Measurements from ENCODE around the gene SLC15A5.

Gene SLC15A5, protein sequence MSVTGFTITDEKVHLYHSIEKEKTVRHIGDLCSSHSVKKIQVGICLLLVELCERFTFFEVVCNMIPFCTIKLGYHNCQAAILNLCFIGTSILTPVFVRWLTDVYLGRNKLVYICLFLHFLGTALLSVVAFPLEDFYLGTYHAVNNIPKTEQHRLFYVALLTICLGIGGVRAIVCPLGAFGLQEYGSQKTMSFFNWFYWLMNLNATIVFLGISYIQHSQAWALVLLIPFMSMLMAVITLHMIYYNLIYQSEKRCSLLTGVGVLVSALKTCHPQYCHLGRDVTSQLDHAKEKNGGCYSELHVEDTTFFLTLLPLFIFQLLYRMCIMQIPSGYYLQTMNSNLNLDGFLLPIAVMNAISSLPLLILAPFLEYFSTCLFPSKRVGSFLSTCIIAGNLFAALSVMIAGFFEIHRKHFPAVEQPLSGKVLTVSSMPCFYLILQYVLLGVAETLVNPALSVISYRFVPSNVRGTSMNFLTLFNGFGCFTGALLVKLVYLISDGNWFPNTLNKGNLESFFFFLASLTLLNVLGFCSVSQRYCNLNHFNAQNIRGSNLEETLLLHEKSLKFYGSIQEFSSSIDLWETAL

DNA sequence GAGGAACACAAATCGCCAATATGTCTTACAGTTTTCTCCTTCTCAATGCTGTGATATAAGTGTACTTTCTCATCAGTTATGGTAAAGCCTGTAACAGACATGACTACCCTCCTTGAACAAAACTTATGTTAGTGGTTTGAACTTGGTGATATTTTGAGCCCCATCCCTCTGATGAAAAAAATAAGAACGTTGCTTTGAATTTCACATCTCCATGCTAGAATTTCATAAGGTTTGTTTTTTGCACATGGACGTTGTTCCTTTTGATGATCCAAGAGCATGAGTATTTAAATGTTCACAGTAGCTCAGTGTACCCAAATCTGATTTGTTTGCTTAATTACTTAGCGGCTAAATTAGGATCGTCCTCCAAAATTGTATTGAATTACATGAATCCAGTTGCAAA is at the start of gene SLC15A5:
TSS of gene SLC15A5 (minus strand) at position 101 of the 400 bp plus-strand sequence. CDS start at position 101, 0 bp downstream.
- DNase-seq, result no peak

DNA sequence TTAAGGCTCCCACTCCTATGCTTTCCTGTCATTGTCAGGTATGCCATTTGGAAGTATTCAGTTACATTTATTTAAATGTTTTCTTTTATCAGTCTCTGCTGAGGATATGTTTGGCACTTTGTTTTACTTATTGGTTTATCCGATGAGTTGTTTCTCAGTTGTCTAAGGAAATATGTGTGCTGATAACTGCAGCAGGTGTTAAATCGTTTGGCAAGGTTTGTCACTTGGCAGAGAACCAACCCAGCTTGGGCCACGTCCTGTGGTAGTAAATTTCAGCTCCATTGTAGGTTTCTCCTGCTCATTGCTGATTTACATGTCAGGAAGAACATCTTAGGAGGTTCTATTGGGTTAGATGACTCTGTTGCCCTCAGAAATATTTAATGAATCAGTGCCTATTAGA is 47.9 kb upstream of the SLC15A5 start:
- DNase-seq, result no peak

DNA sequence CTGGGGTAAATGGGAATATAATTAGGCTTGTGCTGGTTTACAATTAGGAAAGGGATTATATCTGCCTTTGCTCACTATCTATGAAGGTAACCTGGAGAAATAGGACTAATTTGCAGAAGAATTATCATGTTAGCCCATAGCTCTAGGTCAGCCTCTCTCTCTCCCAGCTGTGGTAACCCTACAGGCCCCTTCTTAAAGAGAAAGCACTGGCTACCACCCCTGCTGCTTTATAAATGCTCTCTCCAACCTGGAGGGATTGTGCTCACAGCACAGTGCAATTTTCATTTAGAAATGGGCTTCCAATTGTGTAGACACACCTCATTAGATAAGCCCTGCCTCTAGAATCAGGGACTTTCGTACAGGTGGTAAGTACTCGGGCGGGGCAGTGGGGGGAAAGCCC is 47.3 kb upstream of the SLC15A5 start:
- no peak for DNase-seq

DNA sequence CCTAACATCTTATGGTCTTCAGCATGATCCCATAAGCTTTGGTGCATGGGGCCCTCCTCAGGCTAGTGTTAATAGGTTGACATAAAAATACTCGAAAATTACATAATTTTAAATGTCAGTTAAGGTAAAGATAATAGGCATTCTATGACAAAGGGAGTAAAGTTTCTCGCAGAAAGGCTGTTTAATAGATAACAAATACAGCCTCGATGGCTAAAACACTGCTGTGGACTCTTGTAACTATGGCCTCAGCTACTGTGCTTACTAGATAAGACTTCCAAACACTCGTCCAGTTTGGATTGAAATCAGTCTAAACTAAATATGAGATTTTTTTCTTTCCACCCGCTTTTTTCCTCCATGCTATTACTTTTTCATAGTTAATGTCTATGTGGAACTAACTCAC is 46.8 kb upstream of the SLC15A5 start:
- no peak for DNase-seq

DNA sequence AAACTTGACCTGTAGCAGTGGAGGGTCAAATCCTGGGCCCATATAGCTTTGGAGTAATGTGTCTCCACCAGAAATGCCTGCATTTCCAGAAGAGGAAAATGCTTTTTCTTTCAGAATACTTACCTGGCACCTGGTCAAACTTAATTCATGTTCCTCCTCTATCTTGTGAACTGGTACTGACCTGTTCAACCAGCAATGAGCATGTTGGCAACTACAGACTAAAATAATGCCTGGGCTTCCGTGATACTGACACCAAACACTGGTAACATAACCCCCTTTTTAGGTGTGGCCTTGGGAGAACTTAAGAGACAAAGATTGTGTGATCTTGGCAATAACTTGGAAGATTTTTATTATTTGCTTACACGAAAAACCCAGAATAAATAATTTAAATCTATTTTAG is 46.2 kb upstream of the SLC15A5 start:
- DNase-seq, result no peak

DNA sequence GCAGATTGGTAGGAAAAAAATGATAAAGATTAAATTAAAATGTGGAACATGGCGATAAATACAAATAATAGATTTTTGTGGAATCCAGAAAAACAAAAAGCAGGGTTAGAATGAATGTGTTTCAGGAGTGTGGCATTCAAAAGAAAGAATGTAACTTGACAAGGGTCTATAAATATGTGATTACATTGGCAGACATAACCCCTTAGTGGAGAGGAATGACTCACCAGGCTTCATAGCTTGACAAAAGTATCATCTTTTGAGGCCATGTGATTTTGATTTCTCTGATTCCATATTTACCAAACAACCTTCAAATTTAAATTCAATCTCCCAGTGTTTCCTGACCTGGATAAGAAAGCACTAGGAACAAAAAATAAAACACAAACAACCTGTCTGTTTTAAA is 45.5 kb upstream of the SLC15A5 start:
- DNase-seq, result peak; percentile 51

DNA sequence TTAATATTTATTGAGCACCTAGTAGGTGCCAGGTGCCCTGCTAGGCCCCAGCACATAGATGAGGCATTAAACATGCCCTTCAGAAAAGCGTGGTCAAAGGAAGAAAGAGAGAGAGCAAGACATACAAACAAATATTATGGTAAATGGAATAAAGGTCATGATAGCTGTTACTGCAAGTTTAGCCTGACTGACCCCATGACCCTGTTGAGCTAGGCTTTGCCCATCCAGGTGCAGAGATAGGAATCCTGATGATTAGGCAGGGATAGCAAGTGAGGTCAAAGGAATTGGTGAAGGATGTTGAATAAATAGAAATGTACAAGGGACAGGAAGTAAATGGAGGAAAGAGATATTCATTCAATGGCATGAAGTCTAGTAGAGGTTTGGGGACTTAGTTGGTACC is 33.4 kb upstream of the SLC15A5 start:
- DNase-seq, result no peak

DNA sequence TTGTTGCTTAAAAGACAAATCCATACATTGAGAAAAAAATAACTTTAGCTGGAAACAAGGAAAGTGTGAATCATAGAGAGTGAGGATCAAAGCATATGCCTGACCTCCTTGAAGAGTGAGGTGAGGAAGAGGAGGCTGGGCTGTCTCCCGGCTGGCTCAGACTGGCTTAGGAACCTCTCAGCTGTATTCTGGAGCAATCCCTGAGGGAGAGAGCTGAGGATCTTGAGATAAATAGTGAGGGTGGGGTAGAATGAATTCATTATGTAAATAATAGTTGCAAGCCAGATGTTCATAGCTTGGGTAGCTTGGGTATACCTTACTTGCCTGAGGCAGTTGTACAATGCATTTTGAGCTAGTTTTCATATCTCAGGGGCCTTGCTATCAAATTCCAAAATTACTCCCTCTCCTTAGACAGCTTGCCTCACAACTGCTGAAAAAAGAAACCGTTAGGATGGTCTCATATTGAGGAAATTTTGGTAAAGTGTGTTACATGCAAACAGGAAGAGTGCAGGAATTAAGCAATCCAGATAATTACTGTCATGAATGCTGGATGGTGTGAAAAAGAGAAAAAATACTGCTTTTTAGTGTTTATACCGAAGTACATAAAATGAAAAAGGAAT is 30.5 kb upstream of the SLC15A5 start:
- no peak for DNase-seq

DNA sequence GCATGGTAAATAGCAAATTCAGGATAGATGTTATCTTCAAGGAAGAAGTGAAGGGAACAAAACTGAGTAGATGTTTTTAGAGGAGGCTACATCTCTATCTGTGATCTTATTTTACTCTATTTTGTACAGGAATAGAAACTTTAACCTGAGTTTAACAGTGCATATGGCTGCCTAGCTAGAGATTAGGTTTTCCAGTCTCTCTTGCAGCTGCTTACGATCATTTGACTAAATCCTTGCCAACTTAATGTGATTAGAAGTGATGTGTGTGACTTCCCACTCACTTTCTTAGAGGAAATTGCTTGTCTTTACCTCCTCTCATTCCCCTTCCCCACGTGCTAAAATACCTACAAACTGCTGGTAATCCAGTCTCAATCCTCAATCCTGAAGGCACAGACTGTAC is 26.5 kb upstream of the SLC15A5 start:
- DNase-seq, result no peak

DNA sequence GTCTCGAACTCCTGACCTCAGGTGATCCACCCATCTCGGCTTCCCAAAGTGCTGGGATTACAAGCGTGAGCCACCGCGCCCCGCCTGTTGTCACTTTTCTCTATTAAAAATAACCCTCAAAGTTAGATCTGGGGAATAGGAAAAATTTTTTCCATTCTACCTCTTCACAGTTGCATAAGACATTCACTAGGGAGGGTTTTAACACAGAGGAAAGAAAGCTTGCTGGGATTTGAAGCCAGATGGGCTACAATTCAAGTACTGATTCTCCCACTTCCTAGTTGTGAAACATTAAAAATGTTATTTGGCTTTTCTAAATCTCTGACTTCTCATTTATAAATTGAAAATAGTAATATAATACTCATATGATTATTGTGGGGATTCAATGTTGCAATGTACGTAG is 23.3 kb upstream of the SLC15A5 start:
- DNase-seq, result peak; percentile 63

DNA sequence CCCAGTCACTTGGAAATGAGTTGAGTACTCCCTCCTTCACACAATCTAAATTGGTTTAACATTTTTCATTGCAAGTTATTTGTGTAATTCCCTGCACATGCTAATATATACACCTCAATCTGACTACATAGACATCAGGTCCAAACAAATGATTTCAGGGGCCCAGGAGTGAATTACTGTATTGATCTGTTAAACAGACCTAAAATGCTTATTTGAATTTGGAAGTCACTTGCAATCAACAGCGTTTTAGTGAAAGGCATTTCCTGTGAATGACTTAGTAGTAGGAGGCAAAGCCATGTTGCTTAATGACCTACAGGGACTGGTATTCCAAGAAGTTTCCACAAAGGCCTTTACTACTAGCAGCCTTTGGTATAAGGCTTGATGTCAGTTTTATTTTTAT is 22.6 kb upstream of the SLC15A5 start:
- peak; percentile 53 for DNase-seq

DNA sequence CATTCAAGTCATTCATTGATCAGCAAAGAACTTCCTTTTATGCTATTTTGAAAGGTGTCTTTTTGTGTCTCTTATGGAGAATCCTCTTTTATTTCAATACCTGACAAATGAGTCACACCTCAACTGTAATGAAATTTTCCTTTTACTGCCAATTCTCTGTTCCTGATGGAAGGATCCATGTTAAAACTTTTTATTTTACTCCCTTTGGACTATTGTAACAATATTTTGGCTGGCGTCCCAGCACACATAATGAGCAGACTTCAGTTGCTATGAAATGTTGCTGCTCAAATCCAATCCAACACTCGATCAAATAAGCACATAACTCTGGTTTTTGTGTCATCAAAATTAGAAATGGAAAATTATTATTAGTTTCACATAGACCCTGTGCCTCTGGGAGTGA is 21.9 kb upstream of the SLC15A5 start:
- peak; percentile 75 for DNase-seq

DNA sequence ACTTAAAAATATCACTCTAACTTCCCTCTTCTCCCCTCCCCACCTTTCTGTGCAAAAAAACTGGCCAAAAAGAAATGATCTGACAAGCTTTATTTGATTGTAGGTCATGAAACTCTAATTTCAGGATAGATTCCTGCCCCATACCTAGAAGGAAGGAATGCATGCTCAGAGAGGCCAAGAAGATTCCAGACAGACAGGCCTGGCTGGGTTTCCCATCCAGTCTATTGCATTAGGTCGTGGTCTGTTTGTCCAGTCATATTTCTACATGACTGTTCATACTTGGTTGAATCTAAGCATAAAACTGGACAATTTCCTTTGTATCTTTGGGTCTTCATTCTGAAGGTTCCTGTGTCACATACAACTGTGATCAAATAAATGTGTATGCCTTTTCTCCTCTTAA is 20.0 kb upstream of the SLC15A5 start:
- DNase-seq, result peak; percentile 69

DNA sequence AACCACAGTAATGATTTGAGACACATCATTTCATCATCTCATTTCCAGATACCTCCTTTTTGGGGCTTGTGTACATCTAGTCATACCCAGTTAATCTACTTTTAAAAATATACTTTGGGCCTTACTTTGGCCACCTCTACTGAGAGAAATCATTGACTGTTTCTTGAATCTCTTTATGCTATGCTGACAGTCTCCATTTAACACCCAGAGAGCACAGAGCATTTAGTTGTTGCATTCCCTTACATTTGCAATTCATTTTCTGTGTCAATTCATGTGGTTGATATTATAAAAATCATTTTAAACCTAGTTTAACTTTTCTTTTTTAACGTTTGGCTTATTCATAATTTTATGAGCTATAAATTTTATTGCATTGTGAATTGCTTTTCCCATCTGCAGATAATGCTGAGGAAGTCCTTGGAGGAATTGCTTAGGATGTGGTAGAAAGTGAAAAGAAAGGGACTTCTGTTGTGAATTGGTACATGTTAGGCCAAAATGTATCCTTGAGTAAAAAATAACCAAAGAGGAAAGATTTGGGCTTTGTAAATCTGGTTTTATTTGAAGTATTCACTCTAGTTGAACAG is 17.0 kb upstream of the SLC15A5 start:
- no peak for DNase-seq

DNA sequence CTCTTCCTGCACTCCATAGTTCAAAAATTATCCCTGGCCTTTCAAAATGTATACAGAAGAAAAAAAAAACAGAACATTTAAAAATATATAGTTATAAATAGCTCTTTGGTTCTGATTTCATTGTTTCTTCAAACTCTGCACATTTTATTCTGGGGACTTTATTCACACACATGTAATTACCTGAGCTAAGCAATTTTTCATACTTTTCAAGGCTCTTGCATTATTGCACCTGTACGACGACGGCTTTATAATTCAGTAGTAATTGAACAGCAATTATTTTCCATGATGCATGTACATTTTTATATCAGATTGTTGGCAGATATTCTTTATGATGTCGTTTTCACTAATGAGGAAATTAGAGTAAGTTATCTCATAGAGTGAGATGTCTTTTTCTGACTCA is 13.5 kb upstream of the SLC15A5 start:
- no peak for DNase-seq

DNA sequence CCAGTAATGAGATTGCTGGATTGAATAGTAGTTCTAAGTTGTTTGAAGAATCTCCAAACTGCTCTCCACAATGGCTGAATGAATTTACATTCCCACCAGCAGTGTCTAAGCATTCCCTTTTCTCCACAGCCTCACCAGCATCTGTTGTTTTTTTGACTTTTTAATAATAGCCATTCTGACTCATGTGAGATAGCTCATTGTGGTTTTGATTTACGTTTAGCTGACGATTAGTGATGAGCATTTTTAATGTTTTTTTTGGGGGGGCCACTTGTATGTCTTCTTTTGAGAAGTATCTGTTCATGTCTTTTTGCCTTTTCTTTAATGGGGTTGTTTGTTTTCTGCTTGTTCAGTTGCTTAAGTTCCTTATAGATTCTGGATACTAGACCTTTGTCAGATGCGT is 8.1 kb upstream of the SLC15A5 start:
- peak; percentile 26 for DNase-seq

DNA sequence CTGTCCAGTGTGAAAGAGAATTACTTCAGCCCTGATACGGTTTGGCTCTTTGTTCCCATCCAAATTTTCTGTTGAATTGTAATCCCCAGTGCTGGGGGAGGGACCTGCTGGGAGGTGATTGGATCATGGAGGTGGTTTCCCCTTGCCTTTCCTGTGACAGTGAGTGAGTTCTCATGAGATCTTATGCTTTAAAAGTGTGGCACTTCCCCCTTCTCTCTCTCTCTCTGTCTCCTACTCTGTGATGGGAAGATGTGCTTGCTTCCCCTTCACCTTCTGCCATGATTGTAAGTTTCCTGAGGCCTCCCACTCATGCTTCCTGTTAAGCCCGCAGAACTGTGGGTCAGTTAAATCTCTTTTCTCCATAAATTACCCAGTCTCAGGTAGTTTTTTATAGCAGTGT is 5.5 kb upstream of the SLC15A5 start:
- no peak for DNase-seq

DNA sequence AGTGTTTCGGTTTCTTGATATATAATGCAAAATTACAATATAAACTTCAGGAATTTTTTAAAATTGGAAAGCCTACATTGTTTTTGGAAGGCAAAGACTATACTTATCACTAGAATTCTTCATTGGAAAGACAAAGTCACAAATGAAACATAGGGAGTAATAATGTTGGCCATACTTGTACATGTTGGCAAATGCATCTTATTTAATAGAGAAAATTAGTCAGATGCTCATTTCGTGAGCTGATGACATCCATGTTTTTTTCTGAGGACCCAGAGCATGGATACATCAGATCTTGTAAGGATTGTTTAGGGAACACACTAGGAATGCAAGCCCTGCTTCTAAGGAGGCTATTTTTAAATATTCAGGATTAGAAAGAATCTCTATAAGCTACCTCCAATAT is 4.6 kb upstream of the SLC15A5 start:
- DNase-seq, result no peak

DNA sequence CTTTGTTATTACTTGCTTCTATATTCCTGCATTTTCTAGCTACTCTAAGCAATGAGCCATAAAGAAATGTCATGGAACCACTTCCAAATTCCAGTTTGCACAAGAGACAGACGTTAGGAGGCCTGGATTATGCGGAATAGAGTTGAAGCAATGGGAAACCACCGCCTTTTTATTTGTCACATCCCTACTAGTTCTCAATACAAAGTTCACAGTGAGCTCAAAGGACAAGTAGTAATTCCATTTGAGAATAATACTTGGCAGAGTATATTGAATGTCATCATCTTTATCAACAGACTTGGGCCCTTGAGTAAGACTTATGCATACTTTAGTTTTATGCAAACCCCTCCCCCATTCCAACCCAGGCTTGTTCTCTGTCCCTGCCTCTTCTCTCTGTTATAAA is 3.7 kb upstream of the SLC15A5 start:
- peak; percentile 80 for DNase-seq

DNA sequence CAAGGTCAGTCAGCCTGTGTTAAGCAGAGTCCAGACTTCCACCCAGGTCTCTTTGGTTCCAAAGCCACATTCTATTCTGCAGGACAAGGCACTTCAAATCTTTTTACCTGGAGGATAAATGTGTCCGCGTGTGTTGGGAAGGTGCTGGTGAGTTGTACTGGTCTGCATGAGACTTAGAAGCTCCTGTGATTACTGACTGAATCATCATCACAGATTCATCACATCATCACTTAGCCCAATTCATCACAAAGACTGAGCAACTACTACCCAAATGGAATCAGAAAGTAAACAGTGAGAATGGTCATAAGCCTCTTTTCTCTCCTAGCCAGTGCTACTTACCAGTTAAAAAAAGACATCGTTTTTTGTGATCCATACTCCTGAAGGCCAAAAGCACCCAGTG is 5.3 kb downstream of the SLC15A5 start:
- DNase-seq, result peak; percentile 25

DNA sequence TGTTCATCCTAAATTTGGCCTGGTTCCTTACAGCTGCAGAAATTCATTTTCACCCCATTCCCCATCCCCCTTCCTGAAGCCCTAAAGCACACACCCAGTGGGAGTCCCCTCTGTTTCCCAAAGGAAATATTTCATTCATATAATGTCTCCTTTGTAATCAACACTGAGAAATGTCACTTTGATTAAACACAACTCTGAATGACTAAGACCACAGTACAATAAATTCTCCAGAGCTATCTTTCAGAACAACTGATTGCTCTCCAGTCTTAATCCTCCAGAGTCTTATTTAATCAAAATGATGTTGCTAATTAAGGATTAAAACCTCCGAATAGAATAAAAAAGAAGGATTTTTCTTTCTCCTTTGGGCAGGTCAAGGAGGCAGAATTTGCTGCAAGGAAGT is 6.4 kb downstream of the SLC15A5 start:
- DNase-seq, result no peak

DNA sequence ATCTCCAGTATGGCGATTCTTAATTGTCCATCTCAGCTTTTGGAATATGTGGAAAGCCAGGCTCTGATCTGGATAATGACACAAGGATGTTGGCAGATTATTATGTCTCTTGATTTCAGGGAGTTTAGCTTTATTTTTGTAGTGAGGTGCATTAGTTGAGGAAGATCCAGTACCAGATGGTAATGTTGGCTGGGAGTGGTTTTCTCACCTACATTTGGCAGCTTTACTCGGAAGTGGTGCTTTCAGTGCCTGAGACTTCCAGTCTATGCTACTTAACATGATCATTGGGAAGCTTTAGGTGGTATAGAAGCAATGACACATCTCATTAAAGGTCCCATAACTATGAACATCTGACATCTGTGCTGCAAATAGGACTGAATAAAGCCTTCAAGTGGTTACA is 7.5 kb downstream of the SLC15A5 start:
- DNase-seq, result no peak

DNA sequence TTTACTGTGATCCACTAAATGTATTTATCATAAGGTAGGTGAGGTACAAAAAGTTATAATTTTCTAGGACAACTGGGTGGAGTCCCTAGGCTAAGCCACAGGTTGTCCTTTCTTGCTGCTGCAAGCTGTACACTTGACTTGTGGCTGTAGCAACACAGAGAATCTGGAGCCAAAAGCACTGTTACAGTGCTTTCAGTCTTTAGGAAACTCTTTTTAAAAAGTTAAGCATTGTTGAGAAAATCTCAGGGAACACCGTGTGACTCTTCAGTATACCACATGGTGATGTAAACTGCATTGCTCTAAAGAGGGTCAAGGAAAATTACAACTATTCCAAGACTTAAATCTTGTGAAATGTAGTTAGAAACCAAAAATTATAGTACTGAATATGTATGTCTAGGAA is 11.4 kb downstream of the SLC15A5 start:
- no peak for DNase-seq

DNA sequence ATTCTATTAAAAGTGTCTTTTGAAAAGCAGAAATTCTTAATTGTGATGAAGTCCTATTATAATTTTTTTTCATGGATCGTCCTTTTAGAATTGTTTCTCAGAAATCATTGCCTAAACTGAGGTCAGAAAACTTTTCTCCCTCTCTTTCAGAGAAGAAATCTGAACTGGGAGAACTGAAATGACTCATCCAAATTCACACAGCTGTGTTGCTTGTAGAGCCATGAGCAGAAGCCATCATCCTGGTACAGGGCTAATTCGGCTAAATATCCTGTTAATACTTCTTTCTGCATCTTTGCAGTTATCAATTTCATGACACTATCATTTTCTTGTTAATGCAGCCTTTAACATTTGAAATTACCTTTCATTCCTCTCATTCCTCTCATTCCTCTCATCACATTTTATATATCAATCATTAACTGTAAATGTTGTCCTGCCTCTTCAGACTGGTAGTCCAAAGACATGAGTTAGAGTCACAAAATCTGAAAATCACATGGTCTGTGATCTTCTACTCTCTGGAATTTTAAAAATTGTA is 15.5 kb downstream of the SLC15A5 start:
- DNase-seq, result no peak
